Measurements from ENCODE around the gene BZW2.
A peak's percentile ranks its signal among the peaks of the same experiment; 100 is the strongest.

Gene BZW2

GRCh38 chr7:16645593-16646471 lies at the start of gene BZW2, which contains the start of gene ANKMY2:
TSS of gene BZW2 (plus strand) at chr7:16646181. CDS start at chr7:16665444, 19,263 bp downstream.
TSS of gene ANKMY2 (minus strand) at chr7:16645754. CDS start at chr7:16645573, 181 bp downstream.
- peak; percentile 86 for FAIRE-seq
- DNase-seq (ENCODE audit: extremely low spot score, insufficient read length, low read depth), result peak; percentile 80

- DNase-seq (ENCODE audit: extremely low spot score, insufficient read length, low read depth), result no peak
- FAIRE-seq, result no peak
Measured at GRCh38 chr7:16598015-16598414, 48.0 kb upstream of the BZW2 start.

- no peak for FAIRE-seq
- DNase-seq (ENCODE audit: extremely low spot score, insufficient read length, low read depth), result no peak
Measured at GRCh38 chr7:16599860-16600259, 46.1 kb upstream of the BZW2 start.

GRCh38 chr7:16603633-16604032 lies 42.3 kb upstream of the BZW2 start:
- FAIRE-seq (no peak), DNase-seq (ENCODE audit: extremely low spot score, insufficient read length, low read depth) (no peak)

- DNase-seq (ENCODE audit: extremely low spot score, insufficient read length, low read depth) (no peak), FAIRE-seq (no peak)
Measured at GRCh38 chr7:16604054-16604453, 41.9 kb upstream of the BZW2 start.

- FAIRE-seq, result no peak
- no peak for DNase-seq (ENCODE audit: extremely low spot score, insufficient read length, low read depth)
Measured at GRCh38 chr7:16606704-16607103, 39.3 kb upstream of the BZW2 start.

- DNase-seq (ENCODE audit: extremely low spot score, insufficient read length, low read depth), result no peak
- FAIRE-seq, result no peak
Measured at GRCh38 chr7:16609842-16610450, 36.0 kb upstream of the BZW2 start.

GRCh38 chr7:16611711-16612110 lies 34.3 kb upstream of the BZW2 start:
- DNase-seq (ENCODE audit: extremely low spot score, insufficient read length, low read depth), result no peak
- FAIRE-seq, result no peak

GRCh38 chr7:16615228-16615627 lies 30.8 kb upstream of the BZW2 start:
- DNase-seq (ENCODE audit: extremely low spot score, insufficient read length, low read depth), result no peak
- no peak for FAIRE-seq

- no peak for DNase-seq (ENCODE audit: extremely low spot score, insufficient read length, low read depth)
- no peak for FAIRE-seq
Measured at GRCh38 chr7:16616122-16616521, 29.9 kb upstream of the BZW2 start.

- FAIRE-seq (no peak), DNase-seq (ENCODE audit: extremely low spot score, insufficient read length, low read depth) (no peak)
Measured at GRCh38 chr7:16616542-16616941, 29.4 kb upstream of the BZW2 start.

GRCh38 chr7:16619979-16620408 lies 26.0 kb upstream of the BZW2 start:
- no peak for DNase-seq (ENCODE audit: extremely low spot score, insufficient read length, low read depth)
- FAIRE-seq, result peak; percentile 9

- FAIRE-seq, result no peak
Measured at GRCh38 chr7:16626388-16626787, 19.6 kb upstream of the BZW2 start.

GRCh38 chr7:16627236-16627635 lies 18.7 kb upstream of the BZW2 start:
- DNase-seq (ENCODE audit: extremely low spot score, insufficient read length, low read depth) (no peak), FAIRE-seq (no peak)

More at GRCh38 chr7:16626388-16626787, 19.6 kb upstream of the BZW2 start:
- DNase-seq (ENCODE audit: extremely low spot score, insufficient read length, low read depth), result no peak

- no peak for DNase-seq (ENCODE audit: extremely low spot score, insufficient read length, low read depth)
- no peak for FAIRE-seq
Measured at GRCh38 chr7:16630654-16631053, 15.3 kb upstream of the BZW2 start.

- no peak for DNase-seq (ENCODE audit: extremely low spot score, insufficient read length, low read depth)
- FAIRE-seq, result no peak
Measured at GRCh38 chr7:16634271-16634738, 11.7 kb upstream of the BZW2 start.

GRCh38 chr7:16636555-16637101 lies 9.4 kb upstream of the BZW2 start:
- FAIRE-seq (no peak), DNase-seq (ENCODE audit: extremely low spot score, insufficient read length, low read depth) (no peak)

GRCh38 chr7:16637379-16637778 lies 8.6 kb upstream of the BZW2 start:
- DNase-seq (ENCODE audit: extremely low spot score, insufficient read length, low read depth) (no peak), FAIRE-seq (no peak)

GRCh38 chr7:16638282-16639280 lies 7.4 kb upstream of the BZW2 start:
- DNase-seq (ENCODE audit: extremely low spot score, insufficient read length, low read depth), result no peak

GRCh38 chr7:16644157-16644556 lies 1.8 kb upstream of the BZW2 start:
- FAIRE-seq (no peak), DNase-seq (ENCODE audit: extremely low spot score, insufficient read length, low read depth) (no peak)

More at GRCh38 chr7:16638282-16639280, 7.4 kb upstream of the BZW2 start:
- FAIRE-seq, result no peak
